ENCODE data around the gene FAM240A.
A peak's percentile ranks its signal among the peaks of the same experiment; 100 is the strongest.

The FAM240A gene

DNA sequence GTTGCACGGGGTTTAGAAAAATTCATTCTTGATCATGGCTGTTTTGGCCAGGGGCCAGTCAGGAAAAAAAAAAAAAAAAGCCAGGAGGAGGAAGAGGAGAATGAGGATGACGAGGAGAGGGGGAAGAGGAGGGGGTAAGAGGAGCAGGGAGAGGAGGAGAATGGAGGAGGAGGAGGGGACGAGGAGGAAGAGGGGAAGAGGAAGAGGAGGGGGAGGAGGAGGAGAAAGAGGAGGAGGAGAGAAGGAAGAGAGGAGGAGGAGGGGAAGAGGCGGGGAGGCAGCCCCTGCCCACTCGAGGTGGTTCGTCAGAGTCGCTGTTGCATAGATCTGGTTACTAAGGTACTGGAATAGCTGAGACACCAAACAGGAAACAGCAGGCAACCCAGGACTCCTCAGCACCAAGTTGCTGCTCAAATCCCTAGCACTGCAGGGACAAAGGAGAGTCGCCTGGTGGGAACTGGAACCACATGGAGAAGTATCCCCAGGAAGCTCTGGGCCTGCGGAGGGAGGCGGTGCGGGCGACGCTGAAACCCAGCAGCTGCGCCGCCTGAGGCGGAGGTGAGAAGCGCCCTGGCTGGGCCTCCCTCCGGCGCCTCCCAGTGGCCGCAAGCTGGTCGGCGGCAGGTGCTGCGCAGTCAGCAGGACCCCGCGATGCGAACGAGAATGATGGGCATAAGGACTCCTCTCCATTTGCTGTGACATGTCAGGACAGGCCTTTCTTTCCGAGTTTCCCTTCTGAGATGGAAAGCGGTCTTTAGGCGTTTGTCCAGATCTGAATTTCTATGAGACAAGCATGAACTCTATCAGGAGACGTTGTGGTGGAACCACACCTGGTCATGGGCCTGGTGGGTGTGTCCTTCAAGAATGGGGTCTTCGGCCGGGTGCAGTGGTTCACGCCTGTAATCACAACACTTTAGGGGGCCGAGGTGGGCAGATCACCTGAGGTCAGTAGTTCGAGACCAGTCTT, 17.5 kb downstream of the FAM240A start:
- no peak for TF ChIP-seq ZFX (IDR thresholded peaks at IDR 0.05)
- TF ChIP-seq, protein P1, sequence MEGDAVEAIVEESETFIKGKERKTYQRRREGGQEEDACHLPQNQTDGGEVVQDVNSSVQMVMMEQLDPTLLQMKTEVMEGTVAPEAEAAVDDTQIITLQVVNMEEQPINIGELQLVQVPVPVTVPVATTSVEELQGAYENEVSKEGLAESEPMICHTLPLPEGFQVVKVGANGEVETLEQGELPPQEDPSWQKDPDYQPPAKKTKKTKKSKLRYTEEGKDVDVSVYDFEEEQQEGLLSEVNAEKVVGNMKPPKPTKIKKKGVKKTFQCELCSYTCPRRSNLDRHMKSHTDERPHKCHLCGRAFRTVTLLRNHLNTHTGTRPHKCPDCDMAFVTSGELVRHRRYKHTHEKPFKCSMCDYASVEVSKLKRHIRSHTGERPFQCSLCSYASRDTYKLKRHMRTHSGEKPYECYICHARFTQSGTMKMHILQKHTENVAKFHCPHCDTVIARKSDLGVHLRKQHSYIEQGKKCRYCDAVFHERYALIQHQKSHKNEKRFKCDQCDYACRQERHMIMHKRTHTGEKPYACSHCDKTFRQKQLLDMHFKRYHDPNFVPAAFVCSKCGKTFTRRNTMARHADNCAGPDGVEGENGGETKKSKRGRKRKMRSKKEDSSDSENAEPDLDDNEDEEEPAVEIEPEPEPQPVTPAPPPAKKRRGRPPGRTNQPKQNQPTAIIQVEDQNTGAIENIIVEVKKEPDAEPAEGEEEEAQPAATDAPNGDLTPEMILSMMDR (conservative IDR thresholded peaks at IDR 0.05) = peak; percentile 97
- H3K27ac ChIP-seq = no peak overlapping the region

DNA sequence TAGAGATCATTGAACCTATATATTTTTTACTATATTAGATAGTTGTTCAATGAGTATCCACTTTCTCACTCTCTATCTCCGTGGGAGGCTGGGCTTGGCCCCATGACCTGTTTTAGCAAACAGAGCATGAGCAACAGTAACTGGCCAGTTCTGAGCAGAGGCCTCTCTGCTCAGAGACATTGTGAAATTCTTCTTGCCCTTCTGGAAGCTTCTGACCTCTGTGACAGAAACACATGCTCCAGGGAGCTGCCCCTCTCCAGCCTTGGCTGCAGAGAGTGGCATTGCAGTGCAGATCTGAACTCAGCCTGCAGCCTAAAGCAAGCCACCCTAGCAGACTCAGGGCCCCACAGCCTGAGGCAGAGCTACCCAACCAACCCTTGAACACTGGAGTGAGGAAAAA, 20.5 kb downstream of the FAM240A start:
- TF ChIP-seq, protein P1 (conservative IDR thresholded peaks at IDR 0.05) = no peak
- no peak for TF ChIP-seq ZFX (IDR thresholded peaks at IDR 0.05)
- H3K27ac ChIP-seq = no peak overlapping the region

- H3K27ac ChIP-seq = no peak overlapping the region
- no peak for TF ChIP-seq ZFX (IDR thresholded peaks at IDR 0.05)
- TF ChIP-seq, protein P1 (conservative IDR thresholded peaks at IDR 0.05) = no peak
Observed at GRCh38 chr3:46634856-46635255, 22.5 kb downstream of the FAM240A start.

GRCh38 chr3:46639221-46639620, 26.9 kb downstream of the FAM240A start:
- no peak overlapping the region for H3K27ac ChIP-seq
- TF ChIP-seq, protein P1 (conservative IDR thresholded peaks at IDR 0.05) = no peak
- TF ChIP-seq ZFX (IDR thresholded peaks at IDR 0.05) = no peak

DNA sequence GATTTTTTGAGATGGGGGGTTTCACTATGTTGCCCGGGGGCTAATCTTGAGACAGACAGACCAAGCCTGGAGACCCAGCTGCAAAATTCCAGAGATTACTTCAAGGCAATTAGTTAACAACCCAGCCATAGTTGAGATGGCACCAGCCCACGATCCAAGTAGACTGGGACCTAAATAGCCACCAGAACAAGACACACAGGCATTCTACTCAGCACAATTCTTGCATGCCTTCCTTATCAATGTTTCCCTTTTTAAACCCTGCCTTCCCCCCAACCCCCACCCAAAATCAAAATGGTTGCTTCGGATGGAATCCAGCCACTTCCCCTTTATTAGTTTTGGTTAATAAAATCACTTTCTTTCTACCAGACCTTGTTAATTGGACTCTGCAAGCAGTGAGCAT, 28.6 kb downstream of the FAM240A start:
- no peak overlapping the region for H3K27ac ChIP-seq
- TF ChIP-seq ZFX (IDR thresholded peaks at IDR 0.05) = no peak
- TF ChIP-seq, protein P1 (conservative IDR thresholded peaks at IDR 0.05) = no peak

DNA sequence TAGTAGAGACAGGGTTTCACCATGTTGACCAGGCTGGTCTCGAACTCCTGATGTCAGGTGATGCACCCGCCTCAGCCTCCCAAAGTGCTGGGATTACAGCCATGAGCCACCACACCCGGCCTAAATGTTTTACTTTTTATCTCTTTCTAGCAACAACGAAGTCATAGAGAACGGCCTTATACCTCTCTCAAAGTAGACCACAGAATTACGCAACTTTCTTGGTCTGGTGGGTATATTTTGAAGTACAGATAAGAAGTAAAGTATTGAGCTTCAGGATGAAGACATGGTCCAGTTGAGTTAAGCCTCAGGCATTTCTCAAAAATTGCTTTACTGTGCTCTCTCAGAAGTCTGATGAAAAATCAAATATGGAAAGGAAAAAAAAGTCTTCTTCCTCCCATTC, 30.6 kb downstream of the FAM240A start:
- H3K27ac ChIP-seq = no peak overlapping the region
- TF ChIP-seq, protein P1 (conservative IDR thresholded peaks at IDR 0.05) = no peak
- TF ChIP-seq ZFX (IDR thresholded peaks at IDR 0.05) = no peak

GRCh38 chr3:46643701-46644100, 31.4 kb downstream of the FAM240A start:
- H3K27ac ChIP-seq = no peak overlapping the region
- TF ChIP-seq, protein P1 (conservative IDR thresholded peaks at IDR 0.05) = no peak
- TF ChIP-seq ZFX (IDR thresholded peaks at IDR 0.05) = no peak
